A549 (cell line): Measurements from ENCODE around the gene LRRC8E.

Experiments
- BHLHE40 ChIP-seq: IDR thresholded peaks from 2 replicates; pipeline ENCODE4 v1.6.1; 2012; ENCODE audit warnings: low read depth, low read length, inconsistent platforms
- EHMT2 ChIP-seq: fragments of 200-600 bp; sonication (generic); IDR thresholded peaks from 2 replicates; pipeline ENCODE4 v1.6.1; 2016; ENCODE audit warnings: antibody characterized with exemption, low read depth, mild to moderate bottlenecking, moderate library complexity
- HOXA7 ChIP-seq: fragments of 250-450 bp; sonication (Bioruptor Pico); IDR thresholded peaks from 2 replicates; pipeline ENCODE4 v1.5.0; 2020; ENCODE audit warnings: mild to moderate bottlenecking, moderate library complexity
- NFE2L2 ChIP-seq: fragments of 150-350 bp; conservative IDR thresholded peaks from 2 replicates; pipeline ENCODE4 v1.6.1; 2014; ENCODE audit warnings: low read length
- POLR2A ChIP-seq: IDR thresholded peaks from 2 replicates; pipeline ENCODE4 v1.6.1; 2012; ENCODE audit warnings: mild to moderate bottlenecking, low read length
- RCOR1 ChIP-seq: fragments of 150-350 bp; IDR thresholded peaks from 2 replicates; pipeline ENCODE4 v1.6.1; 2014; ENCODE audit warnings: antibody characterized with exemption, low read length, low read depth
- SMC3 ChIP-seq: fragments of >200 bp; sonication (Bioruptor Twin); formaldehyde crosslinking; IDR thresholded peaks from 3 replicates; pipeline ENCODE4 v1.6.1; 2018; ENCODE audit warnings: inconsistent platforms
- TF ChIP-seq, protein P1 (sequence below): fragments of >200 bp; sonication (Bioruptor Twin); formaldehyde crosslinking; IDR thresholded peaks from 3 replicates; pipeline ENCODE4 v1.5.1; 2016
- TF ChIP-seq, protein P2 (sequence below): fragments of 200-600 bp; sonication (generic); IDR thresholded peaks from 2 replicates; pipeline ENCODE4 v1.6.1; 2016; ENCODE audit warnings: antibody characterized with exemption, mild to moderate bottlenecking, moderate library complexity
- TF ChIP-seq, protein P3 (sequence below): IDR thresholded peaks from 2 replicates; pipeline ENCODE4 v1.6.1; 2012

DNA sequence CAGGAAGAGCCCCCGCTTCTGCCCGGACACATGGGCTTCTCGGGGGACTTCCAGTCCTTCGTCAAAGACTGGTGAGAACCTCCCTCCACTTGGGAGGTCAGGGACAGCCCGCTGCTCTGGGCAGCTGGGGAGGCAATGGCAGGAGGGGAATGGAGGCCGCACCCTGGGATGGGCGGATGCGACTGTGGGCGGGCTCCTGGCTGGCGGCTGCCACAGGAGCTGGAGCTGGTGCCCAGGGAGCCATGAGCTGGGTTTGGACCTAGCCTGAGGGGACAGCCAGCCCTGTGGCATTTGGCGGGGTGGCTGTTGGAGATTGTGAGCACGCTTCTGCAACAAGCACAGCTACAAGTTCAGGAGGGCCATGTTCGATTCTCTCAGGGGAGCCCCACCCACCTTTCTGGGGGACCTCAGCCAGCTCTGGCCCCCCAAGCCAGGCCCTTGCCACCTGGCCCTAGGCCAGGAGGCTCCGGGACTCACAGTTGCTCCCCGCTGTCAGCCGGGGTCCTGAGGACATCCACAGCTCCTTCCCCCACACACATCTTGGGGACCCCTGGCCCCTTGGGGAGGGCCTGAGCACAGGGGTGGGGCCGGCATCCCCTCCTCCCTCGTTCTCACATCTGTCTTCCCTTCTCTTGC lies 23.3 kb downstream of the LRRC8E start:
- TF ChIP-seq RCOR1: no peak
- TF ChIP-seq, protein P1, sequence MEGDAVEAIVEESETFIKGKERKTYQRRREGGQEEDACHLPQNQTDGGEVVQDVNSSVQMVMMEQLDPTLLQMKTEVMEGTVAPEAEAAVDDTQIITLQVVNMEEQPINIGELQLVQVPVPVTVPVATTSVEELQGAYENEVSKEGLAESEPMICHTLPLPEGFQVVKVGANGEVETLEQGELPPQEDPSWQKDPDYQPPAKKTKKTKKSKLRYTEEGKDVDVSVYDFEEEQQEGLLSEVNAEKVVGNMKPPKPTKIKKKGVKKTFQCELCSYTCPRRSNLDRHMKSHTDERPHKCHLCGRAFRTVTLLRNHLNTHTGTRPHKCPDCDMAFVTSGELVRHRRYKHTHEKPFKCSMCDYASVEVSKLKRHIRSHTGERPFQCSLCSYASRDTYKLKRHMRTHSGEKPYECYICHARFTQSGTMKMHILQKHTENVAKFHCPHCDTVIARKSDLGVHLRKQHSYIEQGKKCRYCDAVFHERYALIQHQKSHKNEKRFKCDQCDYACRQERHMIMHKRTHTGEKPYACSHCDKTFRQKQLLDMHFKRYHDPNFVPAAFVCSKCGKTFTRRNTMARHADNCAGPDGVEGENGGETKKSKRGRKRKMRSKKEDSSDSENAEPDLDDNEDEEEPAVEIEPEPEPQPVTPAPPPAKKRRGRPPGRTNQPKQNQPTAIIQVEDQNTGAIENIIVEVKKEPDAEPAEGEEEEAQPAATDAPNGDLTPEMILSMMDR: no peak
- no peak for TF ChIP-seq HOXA7 (CRISPR knock-in tag)
- TF ChIP-seq BHLHE40: no peak
- TF ChIP-seq SMC3: no peak
- no peak for TF ChIP-seq EHMT2
- TF ChIP-seq, protein P2, sequence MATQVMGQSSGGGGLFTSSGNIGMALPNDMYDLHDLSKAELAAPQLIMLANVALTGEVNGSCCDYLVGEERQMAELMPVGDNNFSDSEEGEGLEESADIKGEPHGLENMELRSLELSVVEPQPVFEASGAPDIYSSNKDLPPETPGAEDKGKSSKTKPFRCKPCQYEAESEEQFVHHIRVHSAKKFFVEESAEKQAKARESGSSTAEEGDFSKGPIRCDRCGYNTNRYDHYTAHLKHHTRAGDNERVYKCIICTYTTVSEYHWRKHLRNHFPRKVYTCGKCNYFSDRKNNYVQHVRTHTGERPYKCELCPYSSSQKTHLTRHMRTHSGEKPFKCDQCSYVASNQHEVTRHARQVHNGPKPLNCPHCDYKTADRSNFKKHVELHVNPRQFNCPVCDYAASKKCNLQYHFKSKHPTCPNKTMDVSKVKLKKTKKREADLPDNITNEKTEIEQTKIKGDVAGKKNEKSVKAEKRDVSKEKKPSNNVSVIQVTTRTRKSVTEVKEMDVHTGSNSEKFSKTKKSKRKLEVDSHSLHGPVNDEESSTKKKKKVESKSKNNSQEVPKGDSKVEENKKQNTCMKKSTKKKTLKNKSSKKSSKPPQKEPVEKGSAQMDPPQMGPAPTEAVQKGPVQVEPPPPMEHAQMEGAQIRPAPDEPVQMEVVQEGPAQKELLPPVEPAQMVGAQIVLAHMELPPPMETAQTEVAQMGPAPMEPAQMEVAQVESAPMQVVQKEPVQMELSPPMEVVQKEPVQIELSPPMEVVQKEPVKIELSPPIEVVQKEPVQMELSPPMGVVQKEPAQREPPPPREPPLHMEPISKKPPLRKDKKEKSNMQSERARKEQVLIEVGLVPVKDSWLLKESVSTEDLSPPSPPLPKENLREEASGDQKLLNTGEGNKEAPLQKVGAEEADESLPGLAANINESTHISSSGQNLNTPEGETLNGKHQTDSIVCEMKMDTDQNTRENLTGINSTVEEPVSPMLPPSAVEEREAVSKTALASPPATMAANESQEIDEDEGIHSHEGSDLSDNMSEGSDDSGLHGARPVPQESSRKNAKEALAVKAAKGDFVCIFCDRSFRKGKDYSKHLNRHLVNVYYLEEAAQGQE: no peak
- no peak for TF ChIP-seq NFE2L2
- no peak for TF ChIP-seq POLR2A
- TF ChIP-seq, protein P3, sequence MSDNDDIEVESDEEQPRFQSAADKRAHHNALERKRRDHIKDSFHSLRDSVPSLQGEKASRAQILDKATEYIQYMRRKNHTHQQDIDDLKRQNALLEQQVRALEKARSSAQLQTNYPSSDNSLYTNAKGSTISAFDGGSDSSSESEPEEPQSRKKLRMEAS: no peak
